NB4 (cell line): ENCODE measurements around the gene STK32B.

Source experiments
- CTCF ChIP-seq: IDR thresholded peaks from one replicate; pipeline ENCODE4 v1.5.1; 2012; ENCODE audit warnings: low read depth, low read length
- MAX ChIP-seq: IDR thresholded peaks from 2 replicates; pipeline ENCODE4 v1.6.1; 2011; ENCODE audit warnings: low read depth, low read length

- no peak for TF ChIP-seq CTCF
- no peak for TF ChIP-seq MAX
Measured at GRCh38 chr4:5044341-5044740, 6.9 kb upstream of the STK32B start.
